Sigmoid colon (tissue), 7 donors: Measurements from ENCODE around the gene SUGCT. TPM values are rescaled to one million over a fixed set of nuclear protein-coding genes. Genes with fewer than 3 reads are reported as not detected.

Source experiments
- DNase-seq: peaks from one replicate; pipeline ENCODE4 v3.0.0-alpha.2; 2019
- H3K27ac ChIP-seq, 4 donors: fragments of 200-600 bp; sonication (generic); one replicate each; pipeline ENCODE4 v1.5.1; 2016 to 2019; ENCODE audit warnings: mild to moderate bottlenecking in 1 of 4
- H3K27me3 ChIP-seq, 3 donors: fragments of 200-600 bp; sonication (generic); one replicate each; pipeline ENCODE4 v1.5.1; 2019; ENCODE audit warnings: mild to moderate bottlenecking in 1 of 3
- H3K36me3 ChIP-seq, 4 donors: fragments of 200-600 bp; sonication (generic); one replicate each; pipeline ENCODE4 v1.5.1; 2016 to 2019
- H3K4me1 ChIP-seq, 4 donors: fragments of 200-600 bp; sonication (generic); one replicate each; pipeline ENCODE4 v1.5.1; 2017 to 2019
- H3K4me3 ChIP-seq, 4 donors: fragments of 200-600 bp; sonication (generic); one replicate each; pipeline ENCODE4 v1.5.1; 2017 to 2019; ENCODE audit warnings: mild to moderate bottlenecking in 2 of 4, moderate library complexity in 1 of 4
- H3K9me3 ChIP-seq, 4 donors: fragments of 200-600 bp in 3 of 4; sonication (generic) in 3 of 4; one replicate each; pipeline versions ENCODE4 v1.5.1 to v1.6.1; 2013 to 2019
- CTCF ChIP-seq, 4 experiments: fragments of 450-650 bp in 3 of 4; fragments of 200-600 bp in 1 of 4; IDR thresholded peaks; one replicate each; pipeline ENCODE4 v1.5.1; 2016 to 2019; ENCODE audit warnings: antibody characterized with exemption in 4 of 4, mild to moderate bottlenecking in 3 of 4, moderate library complexity in 2 of 4
- EP300 ChIP-seq, 4 donors: sonication (generic); formaldehyde crosslinking; IDR thresholded peaks; one replicate each; pipeline ENCODE4 v1.6.1; 2017; ENCODE audit warnings: antibody characterized with exemption in 4 of 4
- POLR2A ChIP-seq, 2 donors: fragments of 450-650 bp; IDR thresholded peaks; one replicate each; pipeline ENCODE4 v1.6.1; 2016; ENCODE audit warnings: antibody characterized with exemption in 2 of 2, mild to moderate bottlenecking in 2 of 2, moderate library complexity in 2 of 2
- POLR2AphosphoS5 ChIP-seq, 4 donors: sonication (generic); formaldehyde crosslinking; IDR thresholded peaks; one replicate each; pipeline ENCODE4 v1.6.1; 2017; ENCODE audit warnings: antibody characterized with exemption in 4 of 4
- WGBS, 2 donors: extraction: QIAGEN DNeasy Blood & Tissue Kit; methylation state at CpG; one replicate each; pipeline ENCODE4 v1.1.7; 2013; 5-methylcytosine and 5-hydroxymethylcytosine counted together
- intact Hi-C: fragments of 100-400 bp; cut with DNase I; formaldehyde crosslinking; loops from one replicate; pipeline ENCODE4 v1.15.1; 2023
- polyA plus RNA-seq, 3 donors: library from polyadenylated mRNA; stranded (reverse); fragments of 200-250 nt; gene quantifications; one replicate each; pipeline ENCODE4 v1.2.3, GENCODE V29; 2013
- total RNA-seq, 4 donors: library from RNA; depleted of rRNA; stranded (reverse); fragments of >200 nt; gene quantifications; one replicate each; pipeline ENCODE4 v1.1.0, GENCODE V29; 2016
- donor health status: healthy with polysubstance abuse.
- donor health status: Bipolar disorder and iron deficiency.
- donor health status: healthy.

SUGCT gene
- total and polyA plus RNA-seq, 7 donors: 2.3 to 25.9 (median 6.3) TPM

- DNase-seq: no peak
- 81 to 86% methylated on average over 2 of the region's 2 CpGs for WGBS, 2 donors
Observed at GRCh38 chr7:40315277-40315676, 180.5 kb downstream of the SUGCT start.

GRCh38 chr7:40316176-40316575 lies 181.4 kb downstream of the SUGCT start:
- no peak for DNase-seq
- intact Hi-C loops: no loop called here
- WGBS, 2 donors: 15 to 69% methylated on average over 3 of the region's 3 CpGs
- Histone ChIP-seq H3K9me3 (no peaks in the 10 kb centered on the region), H3K4me3 (no peak overlapping the region), H3K4me1 (no peaks in the 10 kb centered on the region), H3K27ac (no peak overlapping the region), H3K36me3 (no peaks in the 10 kb centered on the region), H3K27me3 (no peaks in the 10 kb centered on the region)
- TF ChIP-seq CTCF (IDR thresholded peaks at IDR 0.05) (no peak), EP300 (IDR thresholded peaks at IDR 0.05) (no peak)

More at GRCh38 chr7:40315277-40315676, 180.5 kb downstream of the SUGCT start:
- TF ChIP-seq POLR2AphosphoS5 (IDR thresholded peaks at IDR 0.05) (no peak), POLR2A (IDR thresholded peaks at IDR 0.05) (no peak), CTCF (IDR thresholded peaks at IDR 0.05) (no peak)
- H3K27me3 ChIP-seq: no peaks in the 10 kb centered on the region
- intact Hi-C loops: no loop called here
- H3K4me1 ChIP-seq: no peaks in the 10 kb centered on the region
- no peaks in the 10 kb centered on the region for H3K36me3 ChIP-seq
- no peak overlapping the region for H3K4me3 ChIP-seq
- no peak overlapping the region for H3K27ac ChIP-seq
- no peaks in the 10 kb centered on the region for H3K9me3 ChIP-seq

- Histone ChIP-seq H3K4me1 (peaks cover 0 to 12% (median 5%) of the 10 kb centered on the region in 4 donors), H3K27me3 (no peaks in the 10 kb centered on the region), H3K36me3 (no peaks in the 10 kb centered on the region), H3K9me3 (no peaks in the 10 kb centered on the region), H3K27ac (no peak overlapping the region), H3K4me3 (no peak overlapping the region)
- TF ChIP-seq EP300 (IDR thresholded peaks at IDR 0.05) (no peak), POLR2AphosphoS5 (IDR thresholded peaks at IDR 0.05) (no peak), CTCF (IDR thresholded peaks at IDR 0.05) (no peak), POLR2A (IDR thresholded peaks at IDR 0.05) (no peak)
- no peak for DNase-seq
- intact Hi-C loops: no loop called here
Observed at GRCh38 chr7:40324914-40325313, 190.1 kb downstream of the SUGCT start.

- Histone ChIP-seq H3K4me3 (no peak overlapping the region), H3K27me3 (no peaks in the 10 kb centered on the region), H3K9me3 (no peaks in the 10 kb centered on the region), H3K36me3 (no peaks in the 10 kb centered on the region), H3K27ac (no peak overlapping the region), H3K4me1 (peaks cover 0 to 17% (median 10%) of the 10 kb centered on the region in 4 donors)
- no peak for DNase-seq
- intact Hi-C loops: no loop called here
- TF ChIP-seq POLR2AphosphoS5 (IDR thresholded peaks at IDR 0.05) (no peak), EP300 (IDR thresholded peaks at IDR 0.05) (no peak), CTCF (IDR thresholded peaks at IDR 0.05) (no peak), POLR2A (IDR thresholded peaks at IDR 0.05) (no peak)
- WGBS, 2 donors: 88 to 91% methylated on average over 2 of the region's 2 CpGs
Observed at GRCh38 chr7:40327113-40327512, 192.3 kb downstream of the SUGCT start.

GRCh38 chr7:40327873-40328272 lies 193.1 kb downstream of the SUGCT start:
- intact Hi-C loops: loop anchor here (2.0 kb wide), 2 partner anchors 435 to 1369 kb away; no protein-coding TSS in a partner anchor

More at GRCh38 chr7:40327873-40328272, 193.1 kb downstream of the SUGCT start:
- peaks cover 0 to 17% (median 10%) of the 10 kb centered on the region in 4 donors for H3K4me1 ChIP-seq
- no peak overlapping the region for H3K27ac ChIP-seq
- no peaks in the 10 kb centered on the region for H3K27me3 ChIP-seq
- TF ChIP-seq EP300 (IDR thresholded peaks at IDR 0.05): no peak
- TF ChIP-seq CTCF (IDR thresholded peaks at IDR 0.05): no peak
- no peak for TF ChIP-seq POLR2AphosphoS5 (IDR thresholded peaks at IDR 0.05)
- no peak for TF ChIP-seq POLR2A (IDR thresholded peaks at IDR 0.05)
- H3K36me3 ChIP-seq: no peaks in the 10 kb centered on the region
- DNase-seq: no peak
- H3K9me3 ChIP-seq: no peaks in the 10 kb centered on the region
- H3K4me3 ChIP-seq: no peak overlapping the region
